Astrocyte (in vitro differentiated cells and primary cell): ENCODE data around the gene PLXNA3.

ENCODE experiments used
- CTCF ChIP-seq: IDR thresholded peaks from 2 replicates; pipeline ENCODE4 v1.5.1; 2011; ENCODE audit warnings: low read depth, mild to moderate bottlenecking, inconsistent platforms, low read length, moderate library complexity; ENCODE audit not compliant: insufficient read depth
- EZH2 ChIP-seq: IDR thresholded peaks from 2 replicates; pipeline ENCODE4 v1.6.1; 2012; ENCODE audit warnings: mild to moderate bottlenecking, low read length, inconsistent platforms; ENCODE audit not compliant: insufficient read depth

GRCh38 chrX:154457491-154458115, 478 bp upstream of the PLXNA3 start:
- no peak for TF ChIP-seq CTCF
- no peak for TF ChIP-seq EZH2
